Type B pancreatic cell (in vitro differentiated cells): ENCODE data around the gene LRRC53. TPM values are rescaled to one million over a fixed set of nuclear protein-coding genes. Genes with fewer than 3 reads are reported as not detected.

Source experiments
- DNase-seq: peaks from one replicate; pipeline ENCODE4 v3.0.0; 2021; ENCODE audit warnings: mixed read lengths; ENCODE audit not compliant: unreplicated experiment; ENCODE audit errors: extremely low spot score
- H3K27ac Mint-ChIP-seq: 2 replicates; pipeline ENCODE4 v1.8.0; 2021; ENCODE audit warnings: mild to moderate bottlenecking, mixed read lengths
- H3K27me3 Mint-ChIP-seq: 2 replicates; pipeline ENCODE4 v1.8.0; 2021; ENCODE audit warnings: mixed read lengths
- H3K36me3 Mint-ChIP-seq: 2 replicates; pipeline ENCODE4 v1.8.0; 2021; ENCODE audit warnings: mixed read lengths
- H3K4me1 Mint-ChIP-seq: one replicate; pipeline ENCODE4 v1.8.0; 2021; ENCODE audit warnings: mixed read lengths; ENCODE audit not compliant: unreplicated experiment
- H3K4me3 Mint-ChIP-seq: 2 replicates; pipeline ENCODE4 v1.8.0; 2021; ENCODE audit warnings: mild to moderate bottlenecking, mixed read lengths
- H3K9me3 Mint-ChIP-seq: 2 replicates; pipeline ENCODE4 v1.8.0; 2021; ENCODE audit warnings: mixed read lengths
- CTCF ChIP-seq: fragments of 200-600 bp; sonication (generic); conservative IDR thresholded peaks from 2 replicates; pipeline ENCODE4 v1.5.0; 2021; ENCODE audit warnings: antibody characterized with exemption, mild to moderate bottlenecking
- total RNA-seq: library from RNA; stranded (reverse); gene quantifications from 2 replicates; pipeline ENCODE4 v1.2.1, GENCODE V29; 2021; ENCODE audit warnings: low replicate concordance

LRRC53 gene
- total RNA-seq, 1 donor from 2014 or later = not detected

- no peak overlapping the region for H3K4me3 Mint-ChIP-seq
- no peak for DNase-seq
- no peak overlapping the region for H3K27ac Mint-ChIP-seq
- H3K27me3 Mint-ChIP-seq = peaks cover 2% of the 10 kb centered on the region
- no peaks in the 10 kb centered on the region for H3K36me3 Mint-ChIP-seq
- H3K4me1 Mint-ChIP-seq = no peaks in the 10 kb centered on the region
- no peak for TF ChIP-seq CTCF
- no peaks in the 10 kb centered on the region for H3K9me3 Mint-ChIP-seq
Measured at GRCh38 chr1:74534241-74534640, 21.8 kb upstream of the LRRC53 start.

GRCh38 chr1:74531796-74532195 is 19.4 kb upstream of the LRRC53 start:
- no peaks in the 10 kb centered on the region for H3K4me1 Mint-ChIP-seq
- no peaks in the 10 kb centered on the region for H3K9me3 Mint-ChIP-seq
- no peaks in the 10 kb centered on the region for H3K27me3 Mint-ChIP-seq

GRCh38 chr1:74530892-74531291 is 18.5 kb upstream of the LRRC53 start:
- Mint-ChIP-seq H3K27me3 (no peaks in the 10 kb centered on the region), H3K9me3 (no peaks in the 10 kb centered on the region), H3K4me3 (no peak overlapping the region), H3K27ac (no peak overlapping the region), H3K4me1 (no peaks in the 10 kb centered on the region), H3K36me3 (no peaks in the 10 kb centered on the region)
- no peak for TF ChIP-seq CTCF
- DNase-seq = no peak

More at GRCh38 chr1:74531796-74532195, 19.4 kb upstream of the LRRC53 start:
- no peak for TF ChIP-seq CTCF
- Mint-ChIP-seq H3K27ac (no peak overlapping the region), H3K4me3 (no peak overlapping the region), H3K36me3 (no peaks in the 10 kb centered on the region)
- DNase-seq = no peak

- H3K4me3 Mint-ChIP-seq = no peak overlapping the region
- no peak for TF ChIP-seq CTCF
- no peak for DNase-seq
- H3K4me1 Mint-ChIP-seq = no peaks in the 10 kb centered on the region
- H3K27ac Mint-ChIP-seq = no peak overlapping the region
- H3K36me3 Mint-ChIP-seq = no peaks in the 10 kb centered on the region
- H3K9me3 Mint-ChIP-seq = no peaks in the 10 kb centered on the region
- H3K27me3 Mint-ChIP-seq = no peaks in the 10 kb centered on the region
Measured at GRCh38 chr1:74528123-74528522, 15.7 kb upstream of the LRRC53 start.

GRCh38 chr1:74526708-74527107 is 14.3 kb upstream of the LRRC53 start:
- H3K36me3 Mint-ChIP-seq = no peaks in the 10 kb centered on the region
- peaks cover 9% of the 10 kb centered on the region for H3K4me1 Mint-ChIP-seq
- no peak for DNase-seq
- no peak for TF ChIP-seq CTCF
- no peak overlapping the region for H3K4me3 Mint-ChIP-seq
- peaks cover 2% of the 10 kb centered on the region for H3K27me3 Mint-ChIP-seq
- no peaks in the 10 kb centered on the region for H3K9me3 Mint-ChIP-seq
- H3K27ac Mint-ChIP-seq = no peak overlapping the region

GRCh38 chr1:74523873-74524480 is 11.6 kb upstream of the LRRC53 start:
- H3K9me3 Mint-ChIP-seq = no peaks in the 10 kb centered on the region
- H3K4me1 Mint-ChIP-seq = peaks cover 9% of the 10 kb centered on the region
- no peak for DNase-seq
- H3K36me3 Mint-ChIP-seq = no peaks in the 10 kb centered on the region
- TF ChIP-seq CTCF = no peak
- H3K27ac Mint-ChIP-seq = no peak overlapping the region
- H3K4me3 Mint-ChIP-seq = no peak overlapping the region
- H3K27me3 Mint-ChIP-seq = peaks cover 2% of the 10 kb centered on the region
